ENCODE results near the gene PRR29.
"Not testable (repeated sequence)": the region's sequence is repeated elsewhere in the genome, so short reads cannot be mapped to it uniquely, and the experiment has no call there.

The PRR29 gene

DNA sequence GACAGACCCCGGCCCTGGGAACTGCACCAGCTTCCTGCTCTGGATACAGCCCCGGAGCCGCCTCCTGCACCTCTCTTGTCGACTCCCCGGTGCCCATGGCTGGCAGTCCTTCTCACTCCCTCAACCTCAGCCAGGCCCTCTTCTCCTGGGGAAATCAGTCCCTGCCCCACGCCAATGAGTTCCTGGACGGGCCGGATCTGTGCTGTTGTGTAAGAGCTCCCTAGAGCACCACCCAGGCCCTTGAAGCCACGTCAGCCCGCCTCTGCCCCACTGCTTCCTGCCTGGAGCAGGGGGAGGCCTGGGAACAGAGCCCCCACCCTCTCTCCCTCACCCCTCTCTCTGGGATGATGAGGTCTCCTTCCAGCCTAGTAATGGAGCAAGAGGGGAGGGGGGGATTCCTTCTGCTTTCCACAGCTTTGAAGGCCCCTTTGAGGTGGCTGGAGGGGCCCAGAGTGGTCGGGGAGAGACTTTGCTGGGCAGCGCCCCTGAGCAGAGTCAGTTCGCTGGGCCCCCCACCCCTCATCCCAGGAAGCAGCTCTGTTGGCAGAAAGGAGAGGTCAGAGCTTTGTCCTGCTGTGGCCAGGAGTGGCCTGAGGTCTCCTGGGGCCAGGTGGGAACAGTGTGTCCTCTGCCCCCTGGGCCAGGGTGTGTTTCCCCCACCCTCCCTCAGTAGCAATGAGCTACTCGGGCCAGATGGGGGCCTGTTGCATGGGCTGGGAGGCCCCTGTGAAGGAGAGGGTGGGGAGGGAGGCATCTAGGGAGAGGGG, 3.8 kb downstream of the PRR29 start:
- no peak overlapping the region for H3K4me3 ChIP-seq (ENCODE audit: low read length)
- H3K9ac ChIP-seq (ENCODE audit: low read length), result peak overlapping the region; percentile 58
- H3K36me3 ChIP-seq (ENCODE audit: control insufficient read depth, insufficient read depth, low read length), result no peaks in the 10 kb centered on the region
- peaks cover 64% of the 10 kb centered on the region for H3K4me1 ChIP-seq (ENCODE audit: control insufficient read depth, insufficient read depth, low read length)
- H3K27me3 ChIP-seq (ENCODE audit: control insufficient read depth, insufficient read depth, low read length), result peaks cover 15% of the 10 kb centered on the region
- H3K9me3 ChIP-seq (ENCODE audit: control insufficient read depth, low read length), result no peaks in the 10 kb centered on the region

DNA sequence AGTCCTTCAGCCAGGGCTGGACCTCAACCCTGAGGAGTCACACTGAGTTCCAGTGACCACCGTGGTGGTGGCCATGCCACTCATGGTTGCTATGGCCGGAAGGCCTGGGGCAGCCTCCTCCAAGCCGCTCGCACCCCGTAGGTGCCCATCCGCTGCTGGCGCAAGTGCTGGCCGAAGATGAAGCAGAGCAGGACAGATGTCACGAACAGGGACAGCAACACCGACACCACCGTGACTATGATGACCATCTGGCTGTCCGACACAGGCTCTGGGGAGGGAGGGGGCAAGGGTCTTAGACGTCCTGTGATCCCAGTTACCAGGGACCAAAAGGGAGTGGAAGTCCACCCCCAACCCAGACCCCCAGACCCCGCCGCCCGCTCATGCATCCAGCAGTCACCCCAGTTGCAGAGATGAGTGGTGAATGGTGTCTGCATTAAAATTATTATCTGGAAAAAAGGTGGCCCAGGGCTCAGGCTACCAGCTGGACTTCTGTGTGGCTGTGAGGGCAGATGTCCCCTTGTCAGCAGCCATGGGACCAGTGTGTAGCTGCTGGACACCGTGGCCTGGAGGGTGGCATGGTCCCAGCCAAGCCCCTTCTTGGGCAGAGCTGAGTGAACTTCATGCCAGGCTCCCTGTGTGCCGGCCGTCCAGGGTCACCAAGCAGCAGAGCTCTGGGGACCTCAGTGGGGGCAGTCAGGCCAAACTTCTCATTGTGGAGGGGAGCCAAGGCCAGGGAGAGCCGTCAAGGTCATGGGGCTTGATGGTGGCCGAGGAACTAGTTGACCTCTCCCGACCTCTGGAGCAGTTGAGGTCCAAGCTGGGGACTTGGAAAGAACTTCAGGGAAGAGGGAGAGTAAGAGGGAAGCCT, 4.7 kb downstream of the PRR29 start:
- Histone ChIP-seq H3K36me3 (ENCODE audit: control insufficient read depth, insufficient read depth, low read length) (no peaks in the 10 kb centered on the region), H3K27me3 (ENCODE audit: control insufficient read depth, insufficient read depth, low read length) (peaks cover 5% of the 10 kb centered on the region), H3K4me1 (ENCODE audit: control insufficient read depth, insufficient read depth, low read length) (peaks cover 66% of the 10 kb centered on the region), H3K4me3 (ENCODE audit: low read length) (no peak overlapping the region), H3K9me3 (ENCODE audit: control insufficient read depth, low read length) (no peaks in the 10 kb centered on the region), H3K9ac (ENCODE audit: low read length) (no peak overlapping the region)

DNA sequence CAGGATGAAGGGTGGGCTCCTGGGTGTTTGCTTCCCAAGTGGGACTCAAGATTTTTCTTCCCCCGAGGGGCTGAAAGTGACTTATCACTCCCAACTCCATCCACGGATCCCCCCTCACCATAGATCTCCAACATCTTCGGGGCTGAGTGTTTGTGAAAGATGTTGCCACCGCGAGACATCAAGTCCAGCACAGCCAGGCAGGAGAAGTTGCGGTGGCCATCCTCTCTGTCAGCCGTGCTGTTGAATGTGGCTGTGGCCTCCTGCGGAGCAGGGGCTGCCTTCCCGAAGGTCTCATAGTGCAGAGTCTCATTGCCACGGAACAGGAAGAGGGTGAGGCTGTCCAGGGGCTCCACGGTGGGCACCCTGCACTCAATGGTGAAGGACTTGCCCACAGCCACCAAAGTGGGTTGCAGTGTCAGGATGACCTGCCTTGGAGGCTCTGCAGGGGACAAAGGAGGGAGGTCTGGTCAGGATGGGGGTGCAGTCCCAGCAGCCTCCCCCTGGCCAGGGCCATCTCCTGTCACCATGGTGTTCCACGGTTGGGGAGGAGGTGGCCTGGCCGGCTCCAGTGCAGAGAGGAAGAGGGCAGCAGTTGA, 5.5 kb downstream of the PRR29 start:
- H3K4me1 ChIP-seq (ENCODE audit: control insufficient read depth, insufficient read depth, low read length), result peaks cover 69% of the 10 kb centered on the region
- no peaks in the 10 kb centered on the region for H3K36me3 ChIP-seq (ENCODE audit: control insufficient read depth, insufficient read depth, low read length)
- no peak overlapping the region for H3K9ac ChIP-seq (ENCODE audit: low read length)
- no peak overlapping the region for H3K4me3 ChIP-seq (ENCODE audit: low read length)
- H3K9me3 ChIP-seq (ENCODE audit: control insufficient read depth, low read length), result no peaks in the 10 kb centered on the region
- H3K27me3 ChIP-seq (ENCODE audit: control insufficient read depth, insufficient read depth, low read length), result peaks cover 3% of the 10 kb centered on the region

DNA sequence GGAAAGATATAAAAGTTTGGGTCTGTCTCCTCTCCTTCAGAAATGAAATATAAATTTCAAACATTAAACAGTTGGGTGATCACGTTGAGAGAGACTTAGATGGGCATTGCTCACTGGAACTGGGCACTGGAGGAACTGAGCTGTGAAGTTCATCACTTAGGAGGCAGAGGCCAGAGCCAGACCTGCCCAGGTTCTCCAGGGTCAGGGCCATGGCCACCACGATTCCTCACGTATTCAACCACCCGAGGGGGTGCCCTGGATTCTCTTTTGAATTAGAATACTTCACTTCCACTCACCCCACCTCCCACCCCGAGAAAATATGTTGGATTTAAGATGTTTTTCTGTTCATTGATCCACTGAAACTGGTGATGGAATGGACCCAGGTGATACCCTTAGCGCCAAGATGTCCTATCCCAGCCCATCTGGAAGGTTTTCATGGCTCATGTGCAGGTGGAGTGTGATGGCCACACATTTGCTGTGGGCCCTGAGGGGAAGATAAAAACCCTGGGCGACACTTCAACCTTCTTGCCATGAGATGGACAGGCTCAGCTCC, 6.1 kb downstream of the PRR29 start:
- H3K27me3 ChIP-seq (ENCODE audit: control insufficient read depth, insufficient read depth, low read length), result peaks cover 3% of the 10 kb centered on the region
- no peaks in the 10 kb centered on the region for H3K36me3 ChIP-seq (ENCODE audit: control insufficient read depth, insufficient read depth, low read length)
- no peak overlapping the region for H3K4me3 ChIP-seq (ENCODE audit: low read length)
- H3K9me3 ChIP-seq (ENCODE audit: control insufficient read depth, low read length), result no peaks in the 10 kb centered on the region
- no peak overlapping the region for H3K9ac ChIP-seq (ENCODE audit: low read length)
- H3K4me1 ChIP-seq (ENCODE audit: control insufficient read depth, insufficient read depth, low read length), result peaks cover 69% of the 10 kb centered on the region

DNA sequence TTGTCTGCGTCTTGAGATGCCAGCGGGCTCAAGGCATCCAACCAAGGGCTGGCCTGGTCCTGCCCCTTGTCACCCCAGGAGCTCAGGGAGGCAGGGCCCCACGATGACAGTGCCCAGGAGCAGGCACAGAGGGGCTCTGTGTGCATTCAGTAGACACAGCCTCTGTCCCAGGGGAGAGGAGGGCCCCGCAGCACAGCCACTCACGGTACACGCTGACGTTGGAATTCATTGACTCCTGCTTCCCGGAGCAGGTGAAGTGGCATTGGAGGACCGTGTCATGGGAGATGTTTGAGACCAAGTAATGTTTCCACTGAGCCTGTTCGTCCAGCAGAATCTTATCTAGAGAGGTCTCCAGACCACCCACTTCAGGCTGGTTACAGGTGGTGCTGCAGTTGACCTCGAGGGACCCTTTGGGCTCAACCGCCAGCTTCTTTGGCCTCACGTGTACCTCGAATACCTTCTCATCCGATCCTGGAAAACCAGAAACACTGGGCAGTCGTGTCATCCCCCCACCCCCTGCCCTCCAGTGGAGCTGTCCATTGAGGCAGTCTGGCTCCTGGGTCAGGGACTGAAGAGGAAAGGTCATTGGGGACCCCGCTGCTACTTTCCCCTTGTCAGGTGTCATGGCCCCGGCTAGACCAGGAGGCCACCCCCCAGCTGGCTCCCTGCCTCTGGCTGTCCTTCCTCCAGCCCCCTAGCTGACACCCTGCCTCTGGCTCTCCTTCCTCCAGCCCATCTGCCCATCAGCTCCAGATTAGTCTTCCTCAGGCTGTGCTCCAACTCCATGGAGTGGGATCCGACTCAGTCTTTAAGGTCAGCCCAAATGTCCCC, 7.0 kb downstream of the PRR29 start:
- Histone ChIP-seq H3K4me1 (ENCODE audit: control insufficient read depth, insufficient read depth, low read length) (peaks cover 76% of the 10 kb centered on the region), H3K9ac (ENCODE audit: low read length) (peak overlapping the region; percentile 53), H3K4me3 (ENCODE audit: low read length) (no peak overlapping the region), H3K9me3 (ENCODE audit: control insufficient read depth, low read length) (no peaks in the 10 kb centered on the region), H3K36me3 (ENCODE audit: control insufficient read depth, insufficient read depth, low read length) (no peaks in the 10 kb centered on the region), H3K27me3 (ENCODE audit: control insufficient read depth, insufficient read depth, low read length) (peaks cover 3% of the 10 kb centered on the region)

DNA sequence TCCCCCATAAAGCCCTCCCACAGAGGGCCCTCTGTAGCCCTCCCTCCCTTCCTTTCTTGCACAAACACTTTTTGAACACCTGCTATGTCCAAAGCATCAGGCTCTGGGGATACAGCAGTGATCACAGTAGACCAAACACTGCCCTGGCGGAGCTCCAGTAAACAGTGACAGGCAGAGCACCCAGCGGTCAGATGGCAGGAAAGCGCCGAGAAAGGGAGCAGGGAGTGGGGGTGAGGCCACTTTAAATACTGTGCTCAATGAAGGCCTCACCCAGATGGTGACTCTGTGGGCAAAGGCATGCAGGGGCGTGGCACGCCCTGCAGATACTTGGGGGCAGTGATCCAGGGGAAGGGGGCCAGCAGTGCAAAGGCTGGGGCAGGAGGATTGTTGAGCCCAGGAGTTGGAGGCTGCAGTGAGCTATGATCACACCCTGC, 7.6 kb downstream of the PRR29 start:
- no peaks in the 10 kb centered on the region for H3K36me3 ChIP-seq (ENCODE audit: control insufficient read depth, insufficient read depth, low read length)
- H3K4me1 ChIP-seq (ENCODE audit: control insufficient read depth, insufficient read depth, low read length), result peaks cover 76% of the 10 kb centered on the region
- H3K27me3 ChIP-seq (ENCODE audit: control insufficient read depth, insufficient read depth, low read length), result peaks cover 3% of the 10 kb centered on the region
- H3K9ac ChIP-seq (ENCODE audit: low read length), result peak overlapping the region; percentile 53
- H3K4me3 ChIP-seq (ENCODE audit: low read length), result no peak overlapping the region
- H3K9me3 ChIP-seq (ENCODE audit: control insufficient read depth, low read length), result no peaks in the 10 kb centered on the region

DNA sequence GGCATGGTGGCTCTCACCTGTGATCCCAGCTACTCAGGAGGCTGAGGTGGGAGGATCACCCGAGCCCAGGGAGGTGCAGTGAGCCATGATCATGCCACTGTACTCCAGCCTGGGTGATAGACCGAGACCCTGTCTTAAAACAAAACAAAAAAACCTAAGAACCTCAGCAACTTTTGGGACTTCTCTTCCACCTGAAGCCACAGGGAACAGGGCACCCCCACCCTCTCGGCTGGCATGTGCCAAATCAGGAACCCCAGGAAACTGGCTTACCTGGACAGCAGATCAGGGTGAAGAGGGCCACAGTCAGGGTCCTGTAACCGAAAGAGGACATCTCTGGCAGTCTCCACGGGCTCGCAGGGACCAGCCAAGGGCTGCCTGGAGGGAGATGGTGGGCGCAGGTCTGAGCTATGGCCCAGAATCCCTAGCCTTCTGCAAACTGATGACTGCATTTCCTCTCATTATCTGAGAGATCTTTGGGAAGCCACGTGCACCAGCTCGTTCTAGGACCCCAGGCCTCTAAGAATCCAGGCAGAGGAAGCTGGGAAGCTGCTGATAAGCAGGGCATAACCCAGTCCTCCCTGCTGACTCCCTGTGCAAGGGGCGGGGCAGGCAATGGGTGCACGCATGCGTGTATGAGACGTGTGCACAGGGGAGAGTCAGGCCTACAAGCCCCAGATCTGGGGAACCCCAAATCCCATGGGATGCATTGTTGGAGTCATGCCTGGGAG, 8.4 kb downstream of the PRR29 start:
- Histone ChIP-seq H3K4me1 (ENCODE audit: control insufficient read depth, insufficient read depth, low read length) (peaks cover 69% of the 10 kb centered on the region), H3K9me3 (ENCODE audit: control insufficient read depth, low read length) (no peaks in the 10 kb centered on the region), H3K4me3 (ENCODE audit: low read length) (no peak overlapping the region), H3K9ac (ENCODE audit: low read length) (peak overlapping the region; percentile 16), H3K36me3 (ENCODE audit: control insufficient read depth, insufficient read depth, low read length) (no peaks in the 10 kb centered on the region), H3K27me3 (ENCODE audit: control insufficient read depth, insufficient read depth, low read length) (peaks cover 3% of the 10 kb centered on the region)

DNA sequence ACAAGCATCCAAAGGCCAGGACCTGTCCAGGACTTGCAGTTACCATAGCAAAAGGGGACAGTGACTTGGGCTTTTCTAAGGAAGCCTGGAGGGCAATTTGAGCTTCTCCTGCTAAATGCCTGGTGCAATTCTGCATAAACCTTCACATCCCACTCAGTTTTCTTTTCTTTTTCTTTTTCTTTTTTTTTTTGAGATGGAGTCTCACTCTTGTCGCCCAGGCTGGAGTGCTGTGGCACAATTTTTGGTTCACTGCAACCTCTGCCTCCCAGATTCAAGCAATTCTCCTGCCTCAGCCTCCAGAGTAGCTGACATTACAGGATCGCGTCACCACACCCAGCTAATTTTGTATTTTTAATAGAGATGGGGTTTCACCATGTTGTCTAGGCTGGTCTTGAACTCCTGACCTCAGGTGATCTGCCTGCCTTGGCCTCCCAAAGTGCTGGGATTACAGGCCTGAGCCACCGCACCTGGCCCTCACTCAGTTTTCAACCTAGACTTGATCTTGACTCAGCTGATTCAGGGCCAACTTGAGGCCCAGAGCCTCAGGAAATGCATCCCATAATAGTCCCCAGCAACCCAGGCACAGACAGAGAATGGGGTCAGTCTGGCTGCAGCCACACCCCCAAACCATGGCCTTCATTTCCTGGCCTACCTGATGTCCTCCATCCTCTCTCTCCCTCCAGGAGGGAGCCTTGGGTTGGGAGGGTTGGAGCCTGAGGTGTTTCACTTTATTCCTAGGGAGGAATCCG, 9.1 kb downstream of the PRR29 start:
- H3K4me1 ChIP-seq (ENCODE audit: control insufficient read depth, insufficient read depth, low read length), result peaks cover 62% of the 10 kb centered on the region
- H3K27me3 ChIP-seq (ENCODE audit: control insufficient read depth, insufficient read depth, low read length); H3K4me3 ChIP-seq (ENCODE audit: low read length); H3K9ac ChIP-seq (ENCODE audit: low read length); H3K9me3 ChIP-seq (ENCODE audit: control insufficient read depth, low read length); H3K36me3 ChIP-seq (ENCODE audit: control insufficient read depth, insufficient read depth, low read length): not testable (repeated sequence)

DNA sequence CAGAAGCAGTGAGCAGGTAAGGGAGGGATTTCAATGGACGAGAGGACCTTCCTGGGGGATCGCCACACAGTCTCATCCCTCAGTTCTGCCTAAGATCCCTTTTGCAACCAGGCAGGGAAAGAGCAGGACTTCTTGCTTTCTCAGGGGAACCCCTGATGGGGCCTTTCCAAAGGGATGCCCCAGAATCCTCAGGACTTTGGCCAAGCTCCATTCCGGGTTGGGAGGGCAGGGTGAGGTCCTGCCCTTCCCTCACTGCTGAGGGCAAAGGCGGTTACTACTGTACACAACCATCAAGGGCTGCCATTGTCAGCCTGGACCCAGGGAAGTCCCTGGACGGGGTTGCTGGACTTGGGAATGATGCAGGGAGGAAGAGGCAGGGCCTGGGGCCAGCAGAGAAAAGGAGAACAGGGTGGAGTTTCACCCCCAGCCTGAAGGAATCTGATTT, 9.7 kb downstream of the PRR29 start:
- Histone ChIP-seq H3K36me3 (ENCODE audit: control insufficient read depth, insufficient read depth, low read length) (no peaks in the 10 kb centered on the region), H3K4me1 (ENCODE audit: control insufficient read depth, insufficient read depth, low read length) (peaks cover 58% of the 10 kb centered on the region), H3K4me3 (ENCODE audit: low read length) (no peak overlapping the region), H3K27me3 (ENCODE audit: control insufficient read depth, insufficient read depth, low read length) (peaks cover 3% of the 10 kb centered on the region), H3K9me3 (ENCODE audit: control insufficient read depth, low read length) (no peaks in the 10 kb centered on the region), H3K9ac (ENCODE audit: low read length) (no peak overlapping the region)

DNA sequence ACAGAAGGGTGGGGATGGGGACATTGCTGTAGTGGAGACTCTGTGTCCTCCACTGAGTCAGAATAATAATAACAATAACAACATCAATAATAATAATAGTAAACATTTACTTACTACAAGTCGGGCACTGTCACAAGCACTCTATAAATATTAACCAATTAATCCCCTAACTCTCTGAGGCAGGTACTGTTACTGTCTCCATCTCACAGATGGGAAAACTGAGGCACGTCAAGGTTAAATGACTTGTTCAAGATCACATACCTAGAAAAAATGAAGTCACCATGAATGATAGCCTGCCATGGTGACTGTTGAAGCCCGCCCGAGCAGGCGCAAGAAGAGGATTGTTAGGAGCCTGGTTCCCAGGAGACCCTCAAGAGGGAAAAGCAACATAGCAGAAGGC, 10.2 kb downstream of the PRR29 start:
- Histone ChIP-seq H3K9ac (ENCODE audit: low read length) (no peak overlapping the region), H3K9me3 (ENCODE audit: control insufficient read depth, low read length) (no peaks in the 10 kb centered on the region), H3K4me1 (ENCODE audit: control insufficient read depth, insufficient read depth, low read length) (peaks cover 58% of the 10 kb centered on the region), H3K4me3 (ENCODE audit: low read length) (no peak overlapping the region), H3K27me3 (ENCODE audit: control insufficient read depth, insufficient read depth, low read length) (peaks cover 3% of the 10 kb centered on the region), H3K36me3 (ENCODE audit: control insufficient read depth, insufficient read depth, low read length) (no peaks in the 10 kb centered on the region)
